Activated T-cell treated with anti-CD3 and anti-CD28 coated beads, Interleukin-2, amount 50 U/mL, for 1 hour (primary cell): Measurements from ENCODE around the gene SEPTIN1.
A peak's percentile ranks its signal among the peaks of the same experiment; 100 is the strongest.
"Not testable (repeated sequence)": the region's sequence is repeated elsewhere in the genome, so short reads cannot be mapped to it uniquely, and the experiment has no call there.

Experiments
- DNase-seq: peaks from one replicate; pipeline ENCODE4 v3.0.0-alpha.2; 2020

The SEPTIN1 gene

GRCh38 chr16:30355954-30356308 is 26.4 kb downstream of the SEPTIN1 start:
- DNase-seq = no peak

GRCh38 chr16:30355144-30355953 is 27.0 kb downstream of the SEPTIN1 start, which contains the start of gene CD2BP2:
Gene CD2BP2 (minus strand): TSS chr16:30355308. CDS start chr16:30354681, 627 bp downstream.
- peak; percentile 85 for DNase-seq

- peak; percentile 40 for DNase-seq
Observed at GRCh38 chr16:30354423-30355143, 27.8 kb downstream of the SEPTIN1 start.

GRCh38 chr16:30353438-30354129 is 28.8 kb downstream of the SEPTIN1 start:
- no peak for DNase-seq

DNA sequence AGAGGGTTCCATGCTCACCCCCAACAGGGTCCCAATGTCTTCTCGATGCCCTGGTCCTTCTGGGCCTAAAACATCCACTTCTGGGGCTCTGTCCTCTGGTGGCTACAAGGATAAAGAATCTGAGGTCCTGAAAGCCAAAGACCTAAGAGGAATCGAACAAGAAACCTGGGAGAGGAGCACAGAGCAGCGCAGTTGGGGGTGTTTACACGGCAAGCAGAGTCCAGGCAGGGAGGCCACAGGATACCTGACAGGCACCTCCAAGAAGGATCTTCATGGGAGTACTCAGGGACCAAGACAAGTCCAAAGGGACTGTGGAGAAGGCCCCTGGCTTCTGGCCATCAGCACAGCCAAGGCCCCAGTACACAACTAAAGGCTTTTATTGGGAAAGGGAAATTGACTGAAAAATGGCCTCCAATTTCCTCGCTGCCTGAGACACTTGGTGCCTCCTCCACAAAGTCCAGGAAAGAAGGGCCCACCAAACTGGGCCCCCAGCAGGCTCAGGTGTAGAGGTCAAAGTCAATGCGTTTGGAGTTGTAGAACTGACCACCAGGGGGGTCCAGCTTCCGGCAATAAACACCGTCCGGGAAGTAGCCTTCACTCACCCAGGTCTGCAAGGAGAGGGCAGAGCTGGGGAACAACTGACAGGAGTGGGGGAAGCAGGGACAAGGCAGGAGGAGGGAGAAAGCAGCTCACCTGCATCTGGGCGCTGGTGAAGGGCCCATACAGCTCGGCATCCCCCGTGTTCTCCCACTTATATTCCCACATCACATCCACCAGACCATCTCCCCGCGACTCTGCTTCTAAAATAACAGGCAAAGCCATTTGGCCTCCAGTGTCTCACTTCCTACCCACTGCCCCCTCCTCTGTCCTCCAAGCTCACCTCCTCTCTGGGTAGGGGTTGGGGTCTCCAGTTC is 29.6 kb downstream of the SEPTIN1 start:
- no peak for DNase-seq

GRCh38 chr16:30351586-30352419 is 30.6 kb downstream of the SEPTIN1 start:
- no peak for DNase-seq

DNA sequence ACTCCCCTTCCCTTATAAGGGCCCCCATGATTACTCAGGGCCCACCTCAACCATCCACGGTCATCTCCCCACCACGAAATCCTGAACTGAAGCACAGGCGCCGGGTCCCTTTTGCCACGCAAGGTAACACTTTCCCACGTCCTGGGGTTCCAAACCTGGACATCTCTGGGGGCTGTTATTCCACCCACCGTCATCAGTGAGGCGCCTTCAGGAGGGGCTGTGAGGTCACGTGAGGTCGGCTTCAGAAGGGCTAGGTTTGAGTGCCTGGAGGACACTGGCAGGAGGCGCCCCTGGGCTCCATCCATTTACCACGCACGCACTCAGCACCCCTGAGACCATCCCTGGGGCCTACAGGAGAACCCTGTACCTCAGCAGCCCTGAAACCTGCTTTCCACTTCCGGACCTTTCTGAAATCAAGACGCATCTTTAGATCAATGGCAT is 31.3 kb downstream of the SEPTIN1 start:
- DNase-seq = no peak

- DNase-seq = no peak
Observed at GRCh38 chr16:30350134-30350871, 32.1 kb downstream of the SEPTIN1 start.

GRCh38 chr16:30349675-30350074 is 32.7 kb downstream of the SEPTIN1 start:
- no peak for DNase-seq

GRCh38 chr16:30348929-30349328 is 33.4 kb downstream of the SEPTIN1 start:
- no peak for DNase-seq

DNA sequence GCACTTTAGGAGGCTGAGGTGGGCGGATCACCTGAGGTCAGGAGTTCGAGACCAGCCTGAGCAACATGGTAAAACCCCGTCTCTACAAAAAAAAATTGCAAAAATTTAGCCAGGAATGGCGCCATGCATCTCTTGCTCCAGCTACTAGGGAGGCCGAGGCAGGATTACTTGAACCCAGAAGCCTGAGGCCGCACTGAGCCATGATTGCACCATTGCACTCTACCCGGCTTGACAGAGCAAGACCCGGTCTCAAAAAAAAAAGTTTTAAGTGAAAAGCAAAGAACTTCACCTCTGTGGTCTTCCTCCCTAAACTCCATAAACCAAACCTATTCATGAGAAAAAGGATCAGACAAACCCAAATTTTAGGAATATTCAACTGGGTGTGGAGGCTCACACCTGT is 34.2 kb downstream of the SEPTIN1 start:
- no peak for DNase-seq

GRCh38 chr16:30346286-30346685 is 36.1 kb downstream of the SEPTIN1 start:
- no peak for DNase-seq

DNA sequence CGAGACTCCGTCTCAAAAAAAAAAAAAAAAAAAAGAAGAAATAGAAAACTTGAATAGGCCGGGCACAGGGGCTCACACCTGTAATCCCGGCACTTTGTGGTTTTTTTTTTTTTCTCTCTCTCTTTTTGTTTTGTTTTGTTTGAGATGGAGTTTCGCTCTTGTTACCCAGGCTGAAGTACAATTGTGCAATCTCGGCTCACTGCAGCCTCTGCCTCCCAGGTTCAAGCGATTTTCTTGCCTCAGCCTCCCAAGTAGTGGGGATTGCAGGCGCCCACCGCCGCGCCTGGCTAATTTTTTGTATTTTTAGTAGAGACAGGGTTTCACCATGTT is 38.9 kb downstream of the SEPTIN1 start:
- DNase-seq = not testable (repeated sequence)

- DNase-seq = no peak
Observed at GRCh38 chr16:30342751-30343490, 39.4 kb downstream of the SEPTIN1 start.

GRCh38 chr16:30341971-30342370 is 40.4 kb downstream of the SEPTIN1 start:
- not testable (repeated sequence) for DNase-seq

GRCh38 chr16:30340621-30341020 is 41.7 kb downstream of the SEPTIN1 start:
- no peak for DNase-seq

- DNase-seq = not testable (repeated sequence)
Observed at GRCh38 chr16:30338715-30339114, 43.6 kb downstream of the SEPTIN1 start.

GRCh38 chr16:30337964-30338357 is 44.4 kb downstream of the SEPTIN1 start:
- not testable (repeated sequence) for DNase-seq

DNA sequence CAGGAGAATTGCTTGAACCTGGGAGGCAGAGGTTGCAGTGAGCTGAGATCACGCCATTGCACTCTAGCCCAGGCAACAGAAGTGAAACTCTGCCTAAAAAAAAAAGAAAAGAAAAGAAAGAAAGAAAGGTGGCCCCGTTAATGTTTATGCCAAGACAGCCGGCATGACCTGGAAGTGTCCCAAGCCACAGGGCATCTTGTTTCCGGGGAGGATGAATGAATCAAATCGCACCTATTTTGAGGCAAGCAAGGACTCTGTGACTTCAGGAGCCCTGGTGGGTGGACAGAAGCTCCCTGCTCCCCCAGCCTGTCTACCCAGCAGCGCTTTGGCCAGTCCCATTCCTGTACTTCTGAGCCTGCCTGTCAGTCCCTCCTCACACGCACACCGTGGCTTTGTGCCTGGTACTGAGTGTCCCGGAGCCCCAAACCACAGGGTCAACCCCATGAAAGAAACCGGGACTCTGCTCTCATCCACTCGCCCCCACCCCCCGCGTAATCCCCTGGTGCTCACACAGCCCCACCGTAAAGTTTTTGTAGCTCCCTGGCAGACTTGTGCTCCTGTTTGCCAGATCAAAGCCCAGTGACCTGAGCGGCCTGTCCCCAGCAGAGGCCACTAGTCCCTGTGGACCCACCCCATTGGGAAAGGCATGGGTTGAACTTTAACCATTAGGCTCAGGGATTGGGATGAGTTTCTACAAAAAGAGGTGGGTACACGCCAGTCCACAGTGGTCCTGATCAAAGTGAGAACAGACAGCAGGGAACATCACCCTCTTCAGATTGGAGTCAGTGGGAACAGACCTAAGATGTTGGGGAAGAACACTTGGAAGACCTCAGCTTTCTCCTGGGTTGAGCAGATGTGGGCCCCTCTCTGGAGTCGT is 46.5 kb downstream of the SEPTIN1 start:
- peak; percentile 38 for DNase-seq
